Endodermal cell (in vitro differentiated cells): ENCODE data around the gene VPS36. TPM values are rescaled to one million over a fixed set of nuclear protein-coding genes. Genes with fewer than 3 reads are reported as not detected.

Source experiments
- DNase-seq: peaks from one replicate; pipeline ENCODE4 v3.0.0-alpha.2; 2017
- H3K27ac ChIP-seq: 2 replicates; pipeline ENCODE4 v1.5.1; 2013; ENCODE audit warnings: mild to moderate bottlenecking, low read depth, low read length, moderate library complexity
- H3K27me3 ChIP-seq: 2 replicates; pipeline ENCODE4 v1.6.1; 2013; ENCODE audit warnings: mild to moderate bottlenecking, low read length, moderate library complexity; ENCODE audit not compliant: insufficient read depth, control insufficient read depth, poor library complexity, severe bottlenecking
- H3K36me3 ChIP-seq: 2 replicates; pipeline ENCODE4 v1.7.0; 2013; ENCODE audit warnings: mild to moderate bottlenecking, low read length, moderate library complexity; ENCODE audit not compliant: control insufficient read depth, insufficient read depth
- H3K4me1 ChIP-seq: one replicate; pipeline ENCODE4 v1.7.0; 2013; ENCODE audit warnings: low read length; ENCODE audit not compliant: control insufficient read depth, insufficient read depth
- H3K4me3 ChIP-seq: 2 replicates; pipeline ENCODE4 v1.5.1; 2013; ENCODE audit warnings: mild to moderate bottlenecking, low read length, moderate library complexity
- H3K9ac ChIP-seq: 2 replicates; pipeline ENCODE4 v1.6.1; 2013; ENCODE audit warnings: mild to moderate bottlenecking, low read length, moderate library complexity; ENCODE audit not compliant: poor library complexity, severe bottlenecking; ENCODE audit errors: extremely low read depth
- H3K9me3 ChIP-seq: 2 replicates; pipeline ENCODE4 v1.6.1; 2013; ENCODE audit warnings: mild to moderate bottlenecking, low read length, moderate library complexity; ENCODE audit not compliant: control insufficient read depth
- H3K27ac Mint-ChIP-seq: 2 replicates; pipeline ENCODE4 v1.8.0; 2020; ENCODE audit warnings: mixed read lengths
- H3K27me3 Mint-ChIP-seq: 2 replicates; pipeline ENCODE4 v1.8.0; 2021; ENCODE audit warnings: mild to moderate bottlenecking, mixed read lengths; ENCODE audit not compliant: insufficient read depth
- H3K36me3 Mint-ChIP-seq: 2 replicates; pipeline ENCODE4 v1.8.0; 2020; ENCODE audit warnings: low read depth, mixed read lengths
- H3K4me1 Mint-ChIP-seq: 2 replicates; pipeline ENCODE4 v1.8.0; 2020; ENCODE audit warnings: mixed read lengths
- H3K4me3 Mint-ChIP-seq: 2 replicates; pipeline ENCODE4 v1.8.0; 2020; ENCODE audit warnings: mild to moderate bottlenecking, moderate library complexity, mixed read lengths
- H3K9me3 Mint-ChIP-seq: 2 replicates; pipeline ENCODE4 v1.8.0; 2020; ENCODE audit warnings: mild to moderate bottlenecking, mixed read lengths
- CTCF ChIP-seq: fragments of 200-600 bp; sonication (generic); conservative IDR thresholded peaks from 2 replicates; pipeline ENCODE4 v1.5.0; 2021; ENCODE audit warnings: antibody characterized with exemption, mild to moderate bottlenecking
- WGBS, 2 experiments: methylation state at CpG; one replicate each; pipeline versions ENCODE4 v1.1.5 to v1.1.7; 2013; ENCODE audit warnings: missing lambda C conversion rate in 2 of 2, mixed read lengths in 1 of 2; ENCODE audit not compliant: insufficient coverage in 1 of 2, insufficient read length in 1 of 2; 5-methylcytosine and 5-hydroxymethylcytosine counted together
- total RNA-seq, 2 donors: library from RNA; stranded (reverse); fragmentation: NEBNext Ultra II Directional in 1 of 2; extraction: Animal tissue kit (Norgen Biotek cat#: 25700) in 1 of 2; gene quantifications; 2 replicates in 1 of 2; 3 replicates in 1 of 2; pipeline ENCODE4 v1.2.1, GENCODE V29; 2021

The VPS36 gene
- total RNA-seq, 2 donors from 2014 or later: 44.8 to 77.4 TPM

- TF ChIP-seq CTCF: no peak
- H3K9ac ChIP-seq: no peak overlapping the region
- no peaks in the 10 kb centered on the region for H3K9me3 ChIP-seq
- H3K27me3 ChIP-seq: no peaks in the 10 kb centered on the region
- no peak for DNase-seq
- Mint-ChIP-seq H3K9me3 (no peaks in the 10 kb centered on the region), H3K36me3 (peaks cover 73% of the 10 kb centered on the region), H3K27ac (no peak overlapping the region), H3K4me3 (no peak overlapping the region), H3K27me3 (no peaks in the 10 kb centered on the region), H3K4me1 (peaks cover 18% of the 10 kb centered on the region)
- H3K4me1 ChIP-seq: no peaks in the 10 kb centered on the region
- H3K4me3 ChIP-seq: no peak overlapping the region
- H3K27ac ChIP-seq: no peak overlapping the region
- WGBS, 2 experiments: 94% methylated on average over 3 of the region's 3 CpGs
- peaks cover 90% of the 10 kb centered on the region for H3K36me3 ChIP-seq
Measured at GRCh38 chr13:52461265-52461664, 10.8 kb upstream of the VPS36 start.

GRCh38 chr13:52459668-52460067 is 9.2 kb upstream of the VPS36 start:
- Mint-ChIP-seq H3K9me3 (no peaks in the 10 kb centered on the region), H3K4me3 (no peak overlapping the region), H3K36me3 (peaks cover 63% of the 10 kb centered on the region), H3K27ac (peak overlapping the region; percentile 17), H3K4me1 (peaks cover 22% of the 10 kb centered on the region), H3K27me3 (no peaks in the 10 kb centered on the region)
- no peak overlapping the region for H3K27ac ChIP-seq
- peaks cover 76% of the 10 kb centered on the region for H3K36me3 ChIP-seq
- H3K9ac ChIP-seq: no peak overlapping the region
- DNase-seq: no peak
- no peaks in the 10 kb centered on the region for H3K27me3 ChIP-seq
- no peak for TF ChIP-seq CTCF
- no peaks in the 10 kb centered on the region for H3K4me1 ChIP-seq
- no peak overlapping the region for H3K4me3 ChIP-seq
- WGBS, 2 experiments: 92 to 100% methylated on average over 2 to 5 of the region's 6 CpGs
- no peaks in the 10 kb centered on the region for H3K9me3 ChIP-seq

GRCh38 chr13:52455677-52456041 is 5.2 kb upstream of the VPS36 start:
- H3K9ac ChIP-seq: peak overlapping the region; percentile 75
- TF ChIP-seq CTCF: no peak
- no peaks in the 10 kb centered on the region for H3K9me3 Mint-ChIP-seq
- no peaks in the 10 kb centered on the region for H3K9me3 ChIP-seq
- H3K4me1 ChIP-seq: peaks cover 3% of the 10 kb centered on the region
- peak overlapping the region; percentile 98 for H3K27ac Mint-ChIP-seq
- peaks cover 36% of the 10 kb centered on the region for H3K36me3 ChIP-seq
- H3K4me3 Mint-ChIP-seq: peak overlapping the region; percentile 82
- no peaks in the 10 kb centered on the region for H3K27me3 Mint-ChIP-seq
- peaks cover 21% of the 10 kb centered on the region for H3K4me1 Mint-ChIP-seq
- WGBS, 2 experiments: 0 to 1% methylated on average over 16 to 37 of the region's 37 CpGs
- no peaks in the 10 kb centered on the region for H3K27me3 ChIP-seq
- peak; percentile 95 for DNase-seq
- peaks cover 34% of the 10 kb centered on the region for H3K36me3 Mint-ChIP-seq
- peak overlapping the region; percentile 92 for H3K27ac ChIP-seq
- peak overlapping the region; percentile 99 for H3K4me3 ChIP-seq
